GM23338 (cell line): Measurements from ENCODE around the gene ERI3. TPM values are rescaled to one million over a fixed set of nuclear protein-coding genes. Genes with fewer than 3 reads are reported as not detected.

Experiments used
- ATAC-seq: fragments of 200-7000 bp; cut with Tn5 transposase; 3 replicates; pipeline ENCODE4 v1.9.1; 2020
- DNase-seq: peaks from one replicate; pipeline ENCODE4 v3.0.0-alpha.2; 2015; ENCODE audit warnings: low spot score
- H2AFZ ChIP-seq: fragments of 200-600 bp; sonication (generic); 2 replicates; pipeline ENCODE4 v1.8.0; 2016; ENCODE audit warnings: antibody characterized with exemption, mild to moderate bottlenecking, moderate library complexity
- H3F3A ChIP-seq: fragments of 200-600 bp; sonication (generic); replicated peaks from 2 replicates; pipeline ENCODE4 v1.8.0; 2017; ENCODE audit warnings: antibody characterized with exemption, mixed run types, low read depth
- H3K27ac ChIP-seq: fragments of 200-600 bp; sonication (generic); 2 replicates; pipeline ENCODE4 v1.6.1; 2016; ENCODE audit warnings: low read depth
- H3K27me3 ChIP-seq: fragments of 200-600 bp; sonication (generic); 2 replicates; pipeline ENCODE4 v1.8.0; 2016; ENCODE audit warnings: mild to moderate bottlenecking, mixed run types, moderate library complexity; ENCODE audit not compliant: insufficient read depth
- H3K36me3 ChIP-seq: fragments of 200-600 bp; sonication (generic); 2 replicates; pipeline ENCODE4 v1.8.0; 2016; ENCODE audit warnings: mild to moderate bottlenecking; ENCODE audit not compliant: insufficient read depth
- H3K4me1 ChIP-seq: fragments of 200-600 bp; sonication (generic); 2 replicates; pipeline ENCODE4 v1.8.0; 2016; ENCODE audit warnings: mild to moderate bottlenecking, moderate library complexity; ENCODE audit not compliant: insufficient read depth
- H3K4me2 ChIP-seq: fragments of 200-600 bp; sonication (generic); 2 replicates; pipeline ENCODE4 v1.7.1; 2017; ENCODE audit warnings: mixed run types
- H3K4me3 ChIP-seq: fragments of 200-600 bp; sonication (generic); 2 replicates; pipeline ENCODE4 v1.6.1; 2016; ENCODE audit warnings: mixed run types
- H3K79me2 ChIP-seq: fragments of 200-600 bp; sonication (generic); replicated peaks from 2 replicates; pipeline ENCODE4 v1.8.0; 2017; ENCODE audit warnings: mild to moderate bottlenecking; ENCODE audit not compliant: insufficient read depth
- H3K9me2 ChIP-seq: fragments of 200-600 bp; sonication (generic); 2 replicates; pipeline ENCODE4 v1.8.0; 2017; ENCODE audit not compliant: insufficient read depth
- H4K20me1 ChIP-seq: fragments of 200-600 bp; sonication (generic); replicated peaks from 2 replicates; pipeline ENCODE4 v1.8.0; 2017; ENCODE audit warnings: mild to moderate bottlenecking; ENCODE audit not compliant: insufficient read depth
- H3K27ac Mint-ChIP-seq: 2 replicates; pipeline ENCODE4 v1.8.0; 2020; ENCODE audit warnings: inconsistent platforms, mild to moderate bottlenecking, moderate library complexity, mixed read lengths
- H3K27me3 Mint-ChIP-seq: 3 replicates; pipeline ENCODE4 v1.8.0; 2022; ENCODE audit warnings: low read depth, mild to moderate bottlenecking, moderate library complexity, mixed read lengths, inconsistent platforms; ENCODE audit not compliant: insufficient read depth, poor library complexity
- H3K36me3 Mint-ChIP-seq: 3 replicates; pipeline ENCODE4 v1.8.0; 2021; ENCODE audit warnings: low read depth, mild to moderate bottlenecking, inconsistent platforms, moderate library complexity, mixed read lengths
- H3K4me1 Mint-ChIP-seq: 3 replicates; pipeline ENCODE4 v1.8.0; 2020; ENCODE audit warnings: mild to moderate bottlenecking, inconsistent platforms, mixed read lengths
- H3K4me3 Mint-ChIP-seq: 3 replicates; pipeline ENCODE4 v1.8.0; 2021; ENCODE audit warnings: moderate library complexity, mild to moderate bottlenecking, inconsistent platforms, mixed read lengths
- H3K9me3 Mint-ChIP-seq: 3 replicates; pipeline ENCODE4 v1.8.0; 2020; ENCODE audit warnings: moderate library complexity, mild to moderate bottlenecking, inconsistent platforms, mixed read lengths
- CREB1 ChIP-seq: fragments of 250-450 bp; sonication (Bioruptor Pico); IDR thresholded peaks from 2 replicates; pipeline ENCODE4 v1.5.0; 2020; ENCODE audit warnings: low read depth, mild to moderate bottlenecking, moderate library complexity
- CTCF ChIP-seq, 2 experiments: fragments of 200-600 bp in 1 of 2; sonication (generic) in 1 of 2; conservative IDR thresholded peaks; 2 replicates each; pipeline versions ENCODE4 v1.5.1 to v1.6.1; 2016 to 2017; ENCODE audit warnings: antibody characterized with exemption in 2 of 2, low read depth in 2 of 2, mild to moderate bottlenecking in 2 of 2, moderate library complexity in 1 of 2
- ETS1 ChIP-seq: IDR thresholded peaks from 2 replicates; pipeline ENCODE4 v1.6.1; 2016; ENCODE audit warnings: antibody characterized with exemption
- EZH2 ChIP-seq: fragments of 200-600 bp; sonication (generic); IDR thresholded peaks from one replicate; pipeline ENCODE4 v1.8.0; 2017; ENCODE audit warnings: antibody characterized with exemption, mild to moderate bottlenecking, low read depth; ENCODE audit not compliant: unreplicated experiment
- EZH2phosphoT487 ChIP-seq: fragments of 200-600 bp; sonication (generic); IDR thresholded peaks from one replicate; pipeline ENCODE4 v1.8.1; 2018; ENCODE audit warnings: antibody characterized with exemption; ENCODE audit not compliant: unreplicated experiment
- JUNB ChIP-seq: IDR thresholded peaks from one replicate; pipeline ENCODE4 v1.6.1; 2016; ENCODE audit warnings: antibody characterized with exemption; ENCODE audit not compliant: unreplicated experiment
- NANOG ChIP-seq: IDR thresholded peaks from 2 replicates; pipeline ENCODE4 v1.6.1; 2016; ENCODE audit warnings: antibody characterized with exemption, borderline replicate concordance
- POLR2AphosphoS5 ChIP-seq: IDR thresholded peaks from 2 replicates; pipeline ENCODE4 v1.6.1; 2016; ENCODE audit warnings: antibody characterized with exemption, low read depth
- REST ChIP-seq: IDR thresholded peaks from one replicate; pipeline ENCODE4 v1.6.1; 2018; ENCODE audit warnings: antibody characterized with exemption; ENCODE audit not compliant: unreplicated experiment
- STAT1 ChIP-seq: IDR thresholded peaks from one replicate; pipeline ENCODE4 v1.6.1; 2016; ENCODE audit warnings: antibody characterized with exemption; ENCODE audit not compliant: unreplicated experiment
- ZNF114 ChIP-seq: fragments of 250-450 bp; sonication (Bioruptor Pico); IDR thresholded peaks from 2 replicates; pipeline ENCODE4 v1.5.0; 2020; ENCODE audit warnings: mild to moderate bottlenecking, moderate library complexity
- ZNF331 ChIP-seq: fragments of 250-450 bp; sonication (Bioruptor Pico); IDR thresholded peaks from 2 replicates; pipeline ENCODE4 v1.5.0; 2020; ENCODE audit warnings: low read depth, mild to moderate bottlenecking, moderate library complexity
- polyA plus RNA-seq: library from polyadenylated mRNA; unstranded; fragments of >200 nt; fragmentation: Nextera tagmentation; extraction: Ambion mirVana; gene quantifications from 2 replicates; pipeline ENCODE4 v1.2.1, GENCODE V29; 2016
- total RNA-seq: library from RNA; depleted of rRNA; stranded (reverse); fragments of >200 nt; shearing (Covaris generic); gene quantifications from 2 replicates; pipeline ENCODE4 v1.2.3, GENCODE V29; 2014

Gene ERI3
- total and polyA plus RNA-seq, 2 experiments from 2014 or later: 63.0 to 70.1 TPM

- Histone ChIP-seq H3K4me2 (0 out of 2 replicates have a peak overlapping the region, but pooled peaks have one; percentile 26), H4K20me1 (0 out of 2 replicates have a peak, but pooled peaks cover 2% of the 10 kb centered on the region), H2AFZ (no peak overlapping the region), H3K27ac (peak overlapping the region; percentile 69; the same call in 1 of the 2 replicates), H3K79me2 (no peaks in the 10 kb centered on the region), H3K36me3 (no peaks in the 10 kb centered on the region), H3F3A (no peaks in the 10 kb centered on the region), H3K4me3 (no peak overlapping the region), H3K9me2 (no peaks in the 10 kb centered on the region), H3K4me1 (peaks cover 9% of the 10 kb centered on the region; the same call in 1 of the 2 replicates), H3K27me3 (no peaks in the 10 kb centered on the region)
- ATAC-seq (peak; percentile 27), DNase-seq (peak; percentile 61)
- TF ChIP-seq STAT1: no peak
- peak; percentile 41 to 51 for TF ChIP-seq CTCF (conservative IDR thresholded peaks at IDR 0.05; ENCODE audit: low read depth in 2 of 2)
- no peak overlapping the region for H3K4me3 Mint-ChIP-seq
- H3K36me3 Mint-ChIP-seq: peaks cover 3% of the 10 kb centered on the region; the same call in 2 of the 3 replicates
- H3K27ac Mint-ChIP-seq: no peak overlapping the region; the same call in 1 of the 2 replicates
- H3K27me3 Mint-ChIP-seq: peaks cover 6% of the 10 kb centered on the region
- peaks cover 29% of the 10 kb centered on the region for H3K4me1 Mint-ChIP-seq
- H3K9me3 Mint-ChIP-seq: no peaks in the 10 kb centered on the region
Observed at GRCh38 chr1:44239331-44239960, 115.6 kb downstream of the ERI3 start.

- Histone ChIP-seq H3K79me2 (no peaks in the 10 kb centered on the region), H3K4me2 (no peak overlapping the region), H3F3A (no peaks in the 10 kb centered on the region), H2AFZ (no peak overlapping the region), H3K4me1 (peaks cover 9% of the 10 kb centered on the region; the same call in 1 of the 2 replicates), H3K9me2 (no peaks in the 10 kb centered on the region), H3K36me3 (no peaks in the 10 kb centered on the region), H4K20me1 (0 out of 2 replicates have a peak, but pooled peaks cover 2% of the 10 kb centered on the region), H3K27ac (no peak overlapping the region), H3K27me3 (no peaks in the 10 kb centered on the region), H3K4me3 (no peak overlapping the region)
- ATAC-seq (no peak), DNase-seq (no peak)
- Mint-ChIP-seq H3K36me3 (peaks cover 3% of the 10 kb centered on the region; the same call in 2 of the 3 replicates), H3K27ac (no peak overlapping the region), H3K9me3 (no peaks in the 10 kb centered on the region), H3K4me3 (no peak overlapping the region), H3K27me3 (peaks cover 5% of the 10 kb centered on the region), H3K4me1 (peaks cover 29% of the 10 kb centered on the region)
- no peak for TF ChIP-seq NANOG
- no peak for TF ChIP-seq STAT1
- no peak for TF ChIP-seq EZH2phosphoT487
- TF ChIP-seq POLR2AphosphoS5: no peak
- TF ChIP-seq ZNF331: no peak
- no peak for TF ChIP-seq JUNB
- no peak for TF ChIP-seq EZH2
- no peak for TF ChIP-seq ZNF114 (CRISPR knock-in tag)
- TF ChIP-seq CREB1 (CRISPR knock-in tag): no peak
- TF ChIP-seq REST: no peak
- no peak for TF ChIP-seq ETS1
- TF ChIP-seq CTCF (conservative IDR thresholded peaks at IDR 0.05; ENCODE audit: low read depth in 2 of 2): no peak
Observed at GRCh38 chr1:44238660-44239059, 116.4 kb downstream of the ERI3 start.
